ENCODE data around the gene ENTREP3.

- TF ChIP-seq FOXA1 (IDR thresholded peaks at IDR 0.05) (no peak), HDGF (IDR thresholded peaks at IDR 0.05; ENCODE audit: borderline replicate concordance) (no peak), ELF4 (IDR thresholded peaks at IDR 0.05) (no peak)
These were observed 13.4 kb downstream of the ENTREP3 start for GRCh38 chr1:155241841-155242264.

Data from HEK293T (cell line).